ENCODE results near the gene FLYWCH1. TPM values are rescaled to one million over a fixed set of nuclear protein-coding genes. Genes with fewer than 3 reads are reported as not detected.

FLYWCH1 gene
- polyA plus RNA-seq, 4 donors = 13.0 to 18.8 (median 14.9) TPM

GRCh38 chr16:2980227-2981176, 68.8 kb downstream of the FLYWCH1 start, which contains the start of gene PKMYT1:
Gene PKMYT1 (minus strand): TSS chr16:2980446. CDS start chr16:2979657, 789 bp downstream.
- DNase-seq = peak; percentile 91 to 95
- peaks cover 0 to 22% (median 0%) of the 10 kb centered on the region in 3 donors for H3K36me3 ChIP-seq (ENCODE audit: control insufficient read depth in 3 of 3, insufficient read depth in 2 of 3, low read depth in 1 of 3, low read length in 3 of 3)
- FAIRE-seq = no peak
- H3K27me3 ChIP-seq (ENCODE audit: control insufficient read depth in 3 of 3, insufficient read depth in 3 of 3, low read length in 3 of 3) = peaks cover 0 to 2% (median 0%) of the 10 kb centered on the region in 3 donors
- H3K4me1 ChIP-seq (ENCODE audit: control insufficient read depth in 3 of 3, insufficient read depth in 2 of 3, low read depth in 1 of 3, low read length in 2 of 3) = peaks cover 0 to 17% (median 0%) of the 10 kb centered on the region in 3 donors
- 6 to 9% (median 9%) methylated on average over 57 to 91 of the region's 91 CpGs for WGBS, 3 donors
- H3K9me3 ChIP-seq (ENCODE audit: control insufficient read depth in 2 of 2, insufficient read depth in 1 of 2, low read depth in 1 of 2, low read length in 1 of 2) = no peaks in the 10 kb centered on the region
- peak within 1 kb of the TSS; percentile 42 to 90 (median 78) for H3K4me3 ChIP-seq (ENCODE audit: low read depth in 1 of 3, low read length in 3 of 3)
- peak within 1 kb of the TSS; percentile 81 to 91 (median 85) for H3K27ac ChIP-seq (ENCODE audit: low read depth in 1 of 3, low read length in 2 of 3)

GRCh38 chr16:2981177-2981898, 69.6 kb downstream of the FLYWCH1 start:
- FAIRE-seq (no peak), DNase-seq (peak; percentile 45 to 48)
- 49 to 61% (median 50%) methylated on average over 33 of the region's 33 CpGs for WGBS, 3 donors
- Histone ChIP-seq H3K36me3 (ENCODE audit: control insufficient read depth in 3 of 3, insufficient read depth in 2 of 3, low read depth in 1 of 3, low read length in 3 of 3) (peaks cover 0 to 15% (median 0%) of the 10 kb centered on the region in 3 donors), H3K4me1 (ENCODE audit: control insufficient read depth in 3 of 3, insufficient read depth in 2 of 3, low read depth in 1 of 3, low read length in 2 of 3) (peaks cover 0 to 17% (median 0%) of the 10 kb centered on the region in 3 donors), H3K4me3 (ENCODE audit: low read depth in 1 of 3, low read length in 3 of 3) (peak overlapping the region in 1 of 3 donors; percentile 90), H3K27me3 (ENCODE audit: control insufficient read depth in 3 of 3, insufficient read depth in 3 of 3, low read length in 3 of 3) (peaks cover 0 to 2% (median 0%) of the 10 kb centered on the region in 3 donors), H3K9me3 (ENCODE audit: control insufficient read depth in 2 of 2, insufficient read depth in 1 of 2, low read depth in 1 of 2, low read length in 1 of 2) (no peaks in the 10 kb centered on the region), H3K27ac (ENCODE audit: low read depth in 1 of 3, low read length in 2 of 3) (peak overlapping the region; percentile 46 to 91 (median 85))

- Histone ChIP-seq H3K4me3 (ENCODE audit: low read depth in 1 of 3, low read length in 3 of 3) (no peak overlapping the region), H3K9me3 (ENCODE audit: control insufficient read depth in 2 of 2, insufficient read depth in 1 of 2, low read depth in 1 of 2, low read length in 1 of 2) (no peaks in the 10 kb centered on the region), H3K27ac (ENCODE audit: low read depth in 1 of 3, low read length in 2 of 3) (no peak overlapping the region), H3K36me3 (ENCODE audit: control insufficient read depth in 3 of 3, insufficient read depth in 2 of 3, low read depth in 1 of 3, low read length in 3 of 3) (peaks cover 0 to 9% (median 0%) of the 10 kb centered on the region in 3 donors), H3K4me1 (ENCODE audit: control insufficient read depth in 3 of 3, insufficient read depth in 2 of 3, low read depth in 1 of 3, low read length in 2 of 3) (peaks cover 0 to 17% (median 0%) of the 10 kb centered on the region in 3 donors), H3K27me3 (ENCODE audit: control insufficient read depth in 3 of 3, insufficient read depth in 3 of 3, low read length in 3 of 3) (peaks cover 0 to 2% (median 0%) of the 10 kb centered on the region in 3 donors)
- whole genome bisulfite sequencing, 3 donors = 75 to 80% (median 76%) methylated on average over 4 of the region's 4 CpGs
- FAIRE-seq (no peak), DNase-seq (no peak)
These were observed 70.1 kb downstream of the FLYWCH1 start for GRCh38 chr16:2981899-2982250.

- H3K4me1 ChIP-seq (ENCODE audit: control insufficient read depth in 3 of 3, insufficient read depth in 2 of 3, low read depth in 1 of 3, low read length in 2 of 3) = peaks cover 0 to 17% (median 0%) of the 10 kb centered on the region in 3 donors
These were observed 70.7 kb downstream of the FLYWCH1 start for GRCh38 chr16:2982402-2982801.

GRCh38 chr16:2983706-2984136, 72.0 kb downstream of the FLYWCH1 start:
- H3K27ac ChIP-seq (ENCODE audit: low read depth in 1 of 3, low read length in 2 of 3) = no peak overlapping the region
- peaks cover 0 to 2% (median 0%) of the 10 kb centered on the region in 3 donors for H3K27me3 ChIP-seq (ENCODE audit: control insufficient read depth in 3 of 3, insufficient read depth in 3 of 3, low read length in 3 of 3)
- peaks cover 0 to 17% (median 0%) of the 10 kb centered on the region in 3 donors for H3K4me1 ChIP-seq (ENCODE audit: control insufficient read depth in 3 of 3, insufficient read depth in 2 of 3, low read depth in 1 of 3, low read length in 2 of 3)
- DNase-seq (peak; percentile 74 to 88), FAIRE-seq (no peak)
- no peaks in the 10 kb centered on the region for H3K36me3 ChIP-seq (ENCODE audit: control insufficient read depth in 3 of 3, insufficient read depth in 2 of 3, low read depth in 1 of 3, low read length in 3 of 3)
- H3K9me3 ChIP-seq (ENCODE audit: control insufficient read depth in 2 of 2, insufficient read depth in 1 of 2, low read depth in 1 of 2, low read length in 1 of 2) = no peaks in the 10 kb centered on the region
- H3K4me3 ChIP-seq (ENCODE audit: low read depth in 1 of 3, low read length in 3 of 3) = no peak overlapping the region
- WGBS, 3 donors = 1 to 9% (median 4%) methylated on average over 42 of the region's 42 CpGs

More at GRCh38 chr16:2982402-2982801, 70.7 kb downstream of the FLYWCH1 start:
- FAIRE-seq (no peak), DNase-seq (no peak)
- Histone ChIP-seq H3K4me3 (ENCODE audit: low read depth in 1 of 3, low read length in 3 of 3) (no peak overlapping the region), H3K36me3 (ENCODE audit: control insufficient read depth in 3 of 3, insufficient read depth in 2 of 3, low read depth in 1 of 3, low read length in 3 of 3) (peaks cover 0 to 5% (median 0%) of the 10 kb centered on the region in 3 donors), H3K27ac (ENCODE audit: low read depth in 1 of 3, low read length in 2 of 3) (no peak overlapping the region), H3K27me3 (ENCODE audit: control insufficient read depth in 3 of 3, insufficient read depth in 3 of 3, low read length in 3 of 3) (peaks cover 0 to 2% (median 0%) of the 10 kb centered on the region in 3 donors), H3K9me3 (ENCODE audit: control insufficient read depth in 2 of 2, insufficient read depth in 1 of 2, low read depth in 1 of 2, low read length in 1 of 2) (no peaks in the 10 kb centered on the region)
- WGBS, 3 donors = 85 to 91% (median 90%) methylated on average over 5 of the region's 5 CpGs

GRCh38 chr16:2985462-2985861, 73.7 kb downstream of the FLYWCH1 start:
- 59 to 61% (median 59%) methylated on average over 8 to 9 of the region's 9 CpGs for WGBS, 3 donors
- no peak overlapping the region for H3K4me3 ChIP-seq (ENCODE audit: low read depth in 1 of 3, low read length in 3 of 3)
- no peaks in the 10 kb centered on the region for H3K36me3 ChIP-seq (ENCODE audit: control insufficient read depth in 3 of 3, insufficient read depth in 2 of 3, low read depth in 1 of 3, low read length in 3 of 3)
- FAIRE-seq (no peak), DNase-seq (no peak)
- no peaks in the 10 kb centered on the region for H3K9me3 ChIP-seq (ENCODE audit: control insufficient read depth in 2 of 2, insufficient read depth in 1 of 2, low read depth in 1 of 2, low read length in 1 of 2)
- peaks cover 0 to 1% (median 0%) of the 10 kb centered on the region in 3 donors for H3K27me3 ChIP-seq (ENCODE audit: control insufficient read depth in 3 of 3, insufficient read depth in 3 of 3, low read length in 3 of 3)
- H3K4me1 ChIP-seq (ENCODE audit: control insufficient read depth in 3 of 3, insufficient read depth in 2 of 3, low read depth in 1 of 3, low read length in 2 of 3) = peaks cover 0 to 10% (median 0%) of the 10 kb centered on the region in 3 donors
- H3K27ac ChIP-seq (ENCODE audit: low read depth in 1 of 3, low read length in 2 of 3) = no peak overlapping the region

GRCh38 chr16:2985893-2986355, 74.2 kb downstream of the FLYWCH1 start:
- DNase-seq (no peak), FAIRE-seq (no peak)
- peaks cover 0 to 7% (median 0%) of the 10 kb centered on the region in 3 donors for H3K4me1 ChIP-seq (ENCODE audit: control insufficient read depth in 3 of 3, insufficient read depth in 2 of 3, low read depth in 1 of 3, low read length in 2 of 3)
- H3K4me3 ChIP-seq (ENCODE audit: low read depth in 1 of 3, low read length in 3 of 3) = no peak overlapping the region
- peaks cover 0 to 4% (median 0%) of the 10 kb centered on the region in 3 donors for H3K27me3 ChIP-seq (ENCODE audit: control insufficient read depth in 3 of 3, insufficient read depth in 3 of 3, low read length in 3 of 3)
- no peak overlapping the region for H3K27ac ChIP-seq (ENCODE audit: low read depth in 1 of 3, low read length in 2 of 3)
- H3K9me3 ChIP-seq (ENCODE audit: control insufficient read depth in 2 of 2, insufficient read depth in 1 of 2, low read depth in 1 of 2, low read length in 1 of 2) = no peaks in the 10 kb centered on the region
- 76 to 81% (median 79%) methylated on average over 15 of the region's 15 CpGs for WGBS, 3 donors
- H3K36me3 ChIP-seq (ENCODE audit: control insufficient read depth in 3 of 3, insufficient read depth in 2 of 3, low read depth in 1 of 3, low read length in 3 of 3) = no peaks in the 10 kb centered on the region

Data from small intestine (tissue), 7 donors.